GM18907 (cell line): ENCODE data around the gene SLC10A7.
A peak's percentile ranks its signal among the peaks of the same experiment; 100 is the strongest.

ENCODE experiments used
- ATAC-seq: cut with Tn5 transposase; IDR thresholded peaks from one replicate; pipeline ENCODE4 v1.9.1; 2021; ENCODE audit warnings: mild to moderate bottlenecking, moderate library complexity; ENCODE audit not compliant: unreplicated experiment

Gene SLC10A7

GRCh38 chr4:146495269-146495668 lies 26.5 kb downstream of the SLC10A7 start:
- no peak for ATAC-seq

- ATAC-seq = no peak
These were observed 27.6 kb downstream of the SLC10A7 start for GRCh38 chr4:146494143-146494542.

- no peak for ATAC-seq
These were observed 31.6 kb downstream of the SLC10A7 start for GRCh38 chr4:146490106-146490505.

GRCh38 chr4:146488495-146489174 lies 33.1 kb downstream of the SLC10A7 start:
- no peak for ATAC-seq

GRCh38 chr4:146486565-146486964 lies 35.2 kb downstream of the SLC10A7 start:
- ATAC-seq = peak; percentile 86

- peak; percentile 79 for ATAC-seq
These were observed 35.8 kb downstream of the SLC10A7 start for GRCh38 chr4:146485968-146486367.

GRCh38 chr4:146482788-146483187 lies 39.0 kb downstream of the SLC10A7 start:
- ATAC-seq = no peak

- ATAC-seq = no peak
These were observed 40.5 kb downstream of the SLC10A7 start for GRCh38 chr4:146481246-146481645.

- no peak for ATAC-seq
These were observed 43.7 kb downstream of the SLC10A7 start for GRCh38 chr4:146478009-146478408.

GRCh38 chr4:146477054-146477453 lies 44.7 kb downstream of the SLC10A7 start:
- ATAC-seq = no peak

- no peak for ATAC-seq
These were observed 49.3 kb downstream of the SLC10A7 start for GRCh38 chr4:146472404-146472803.

GRCh38 chr4:146470604-146471003 lies 51.1 kb downstream of the SLC10A7 start:
- ATAC-seq = no peak

GRCh38 chr4:146469022-146469421 lies 52.7 kb downstream of the SLC10A7 start:
- ATAC-seq = no peak

- ATAC-seq = no peak
These were observed 56.1 kb downstream of the SLC10A7 start for GRCh38 chr4:146465628-146466027.

GRCh38 chr4:146462251-146462650 lies 59.5 kb downstream of the SLC10A7 start:
- no peak for ATAC-seq

GRCh38 chr4:146458594-146458993 lies 63.1 kb downstream of the SLC10A7 start:
- ATAC-seq = peak; percentile 90

- ATAC-seq = no peak
These were observed 65.1 kb downstream of the SLC10A7 start for GRCh38 chr4:146456681-146457080.

- ATAC-seq = no peak
These were observed 68.4 kb downstream of the SLC10A7 start for GRCh38 chr4:146453181-146453807.

- ATAC-seq = peak; percentile 81
These were observed 71.2 kb downstream of the SLC10A7 start for GRCh38 chr4:146450524-146450923.

- ATAC-seq = no peak
These were observed 75.2 kb downstream of the SLC10A7 start for GRCh38 chr4:146446555-146446954.

- ATAC-seq = no peak
These were observed 76.3 kb downstream of the SLC10A7 start for GRCh38 chr4:146445198-146446150.

- no peak for ATAC-seq
These were observed 78.2 kb downstream of the SLC10A7 start for GRCh38 chr4:146443525-146443924.
